ENCODE results near the gene SORCS2. TPM values are rescaled to one million over a fixed set of nuclear protein-coding genes. Genes with fewer than 3 reads are reported as not detected.

The SORCS2 gene
- total RNA-seq, 4 donors from 2014 or later, result 1.1 to 2.5 (median 2.0) TPM

- WGBS, 2 donors, result 70 to 75% methylated on average over 5 to 6 of the region's 22 CpGs
- Histone ChIP-seq H3K9me3 (no peaks in the 10 kb centered on the region), H3K4me3 (no peak overlapping the region), H3K27ac (no peak overlapping the region), H3K4me1 (no peaks in the 10 kb centered on the region), H3K27me3 (peaks cover 0 to 17% (median 0%) of the 10 kb centered on the region in 4 donors), H3K36me3 (no peaks in the 10 kb centered on the region)
- intact Hi-C loops (cut with DNase I), result no loop called here
- TF ChIP-seq CTCF (IDR thresholded peaks at IDR 0.05), result no peak
- TF ChIP-seq POLR2A (IDR thresholded peaks at IDR 0.05), result no peak
- no peak for DNase-seq
Observed at GRCh38 chr4:7226439-7226838, 34.1 kb downstream of the SORCS2 start.

GRCh38 chr4:7227008-7227407, 34.7 kb downstream of the SORCS2 start:
- no peak for TF ChIP-seq POLR2A (IDR thresholded peaks at IDR 0.05)
- H3K36me3 ChIP-seq, result no peaks in the 10 kb centered on the region
- no peaks in the 10 kb centered on the region for H3K4me1 ChIP-seq
- intact Hi-C loops (cut with DNase I), result no loop called here
- H3K9me3 ChIP-seq, result no peaks in the 10 kb centered on the region
- H3K4me3 ChIP-seq, result no peak overlapping the region
- no peak overlapping the region for H3K27ac ChIP-seq
- WGBS, 2 donors, result 70 to 77% methylated on average over 5 of the region's 10 CpGs
- no peak for DNase-seq
- peaks cover 0 to 16% (median 0%) of the 10 kb centered on the region in 4 donors for H3K27me3 ChIP-seq

- H3K27me3 ChIP-seq, result peaks cover 0 to 29% (median 0%) of the 10 kb centered on the region in 4 donors
- no peaks in the 10 kb centered on the region for H3K9me3 ChIP-seq
- no peaks in the 10 kb centered on the region for H3K4me1 ChIP-seq
- no peak for TF ChIP-seq CTCF (IDR thresholded peaks at IDR 0.05)
- TF ChIP-seq POLR2A (IDR thresholded peaks at IDR 0.05), result no peak
- H3K36me3 ChIP-seq, result no peaks in the 10 kb centered on the region
- no peak overlapping the region for H3K4me3 ChIP-seq
- no peak for DNase-seq
- intact Hi-C loops (cut with DNase I), result no loop called here
- no peak overlapping the region for H3K27ac ChIP-seq
- WGBS, 2 donors, result 93% methylated on average over 3 to 8 of the region's 11 CpGs
Observed at GRCh38 chr4:7228734-7229133, 36.4 kb downstream of the SORCS2 start.

- no peak overlapping the region for H3K4me3 ChIP-seq
- H3K9me3 ChIP-seq, result no peaks in the 10 kb centered on the region
- peaks cover 0 to 9% (median 0%) of the 10 kb centered on the region in 3 donors for H3K4me1 ChIP-seq
- no peak for DNase-seq
- peaks cover 0 to 22% (median 0%) of the 10 kb centered on the region in 4 donors for H3K27me3 ChIP-seq
- TF ChIP-seq POLR2A (IDR thresholded peaks at IDR 0.05), result no peak
- TF ChIP-seq CTCF (IDR thresholded peaks at IDR 0.05), result no peak
- no peaks in the 10 kb centered on the region for H3K36me3 ChIP-seq
- no peak overlapping the region for H3K27ac ChIP-seq
- intact Hi-C loops (cut with DNase I), result no loop called here
- WGBS, 2 donors, result 87 to 92% methylated on average over 12 to 17 of the region's 18 CpGs
Observed at GRCh38 chr4:7232061-7232650, 39.8 kb downstream of the SORCS2 start.

- TF ChIP-seq POLR2A (IDR thresholded peaks at IDR 0.05) (no peak), CTCF (IDR thresholded peaks at IDR 0.05) (no peak)
- no peak overlapping the region for H3K4me3 ChIP-seq
- peaks cover 0 to 11% (median 0%) of the 10 kb centered on the region in 3 donors for H3K4me1 ChIP-seq
- 93% methylated on average over 7 of the region's 18 CpGs; no CpG with 5 or more reads in 1 of the 2 donors for WGBS, 2 donors
- H3K36me3 ChIP-seq, result no peaks in the 10 kb centered on the region
- no peak for DNase-seq
- intact Hi-C loops (cut with DNase I), result no loop called here
- no peak overlapping the region for H3K27ac ChIP-seq
- peaks cover 0 to 22% (median 0%) of the 10 kb centered on the region in 4 donors for H3K27me3 ChIP-seq
- H3K9me3 ChIP-seq, result no peaks in the 10 kb centered on the region
Observed at GRCh38 chr4:7233006-7233580, 40.8 kb downstream of the SORCS2 start.

Data from esophagus squamous epithelium (tissue), 5 donors.